RWPE1 (cell line): ENCODE results near the gene TSPY9.
"Not testable (repeated sequence)": the region's sequence is repeated elsewhere in the genome, so short reads cannot be mapped to it uniquely, and the experiment has no call there.

ENCODE experiments used
- CTCF ChIA-PET: fragments of 350-600 bp; sonication (Branson Sonifier 250); formaldehyde crosslinking; extraction: SDS; loops from one replicate; lab custom pipeline; 2021; lab: Yijun Ruan, JAX
- POLR2A ChIA-PET: fragments of 400-600 bp; formaldehyde crosslinking; extraction: SDS; loops from one replicate; lab custom pipeline; 2020; ENCODE audit warnings: antibody characterized with exemption; ENCODE audit not compliant: low non-redundant PET; lab: Yijun Ruan, JAX
- DNase-seq: peaks from one replicate; pipeline ENCODE4 v3.0.0; 2012; ENCODE audit warnings: low spot score
- H3K27ac ChIP-seq: fragments of 450-650 bp; 2 replicates; pipeline ENCODE4 v1.5.1; 2017

TSPY9 gene, protein sequence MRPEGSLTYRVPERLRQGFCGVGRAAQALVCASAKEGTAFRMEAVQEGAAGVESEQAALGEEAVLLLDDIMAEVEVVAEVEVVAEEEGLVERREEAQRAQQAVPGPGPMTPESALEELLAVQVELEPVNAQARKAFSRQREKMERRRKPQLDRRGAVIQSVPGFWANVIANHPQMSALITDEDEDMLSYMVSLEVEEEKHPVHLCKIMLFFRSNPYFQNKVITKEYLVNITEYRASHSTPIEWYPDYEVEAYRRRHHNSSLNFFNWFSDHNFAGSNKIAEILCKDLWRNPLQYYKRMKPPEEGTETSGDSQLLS

DNA sequence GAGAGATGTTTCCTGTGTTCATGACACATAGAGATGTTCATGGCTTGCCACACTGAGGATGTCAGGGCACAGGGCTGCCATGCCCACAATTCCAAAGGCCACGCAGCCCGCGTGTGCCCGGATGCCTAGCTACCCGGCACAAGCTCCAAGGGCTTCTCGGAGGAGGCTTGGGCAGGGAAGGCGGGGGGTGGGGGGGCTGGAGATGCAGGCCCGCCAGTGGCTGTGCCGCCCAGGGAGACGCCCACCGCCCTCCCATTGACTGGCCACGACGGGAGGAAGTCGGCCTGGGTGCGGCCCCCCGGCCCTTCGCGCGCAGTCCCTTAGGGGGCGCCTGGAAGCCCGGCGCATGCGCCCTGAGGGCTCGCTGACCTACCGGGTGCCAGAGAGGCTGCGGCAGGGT lies at the start of gene TSPY9:
Gene TSPY9, plus strand, starts transcription at position 301 of the 400 bp plus-strand sequence. Its CDS starts 46 bp downstream, at position 347.
- POLR2A ChIA-PET, CTCF ChIA-PET, DNase-seq, H3K27ac ChIP-seq: not testable (repeated sequence)

DNA sequence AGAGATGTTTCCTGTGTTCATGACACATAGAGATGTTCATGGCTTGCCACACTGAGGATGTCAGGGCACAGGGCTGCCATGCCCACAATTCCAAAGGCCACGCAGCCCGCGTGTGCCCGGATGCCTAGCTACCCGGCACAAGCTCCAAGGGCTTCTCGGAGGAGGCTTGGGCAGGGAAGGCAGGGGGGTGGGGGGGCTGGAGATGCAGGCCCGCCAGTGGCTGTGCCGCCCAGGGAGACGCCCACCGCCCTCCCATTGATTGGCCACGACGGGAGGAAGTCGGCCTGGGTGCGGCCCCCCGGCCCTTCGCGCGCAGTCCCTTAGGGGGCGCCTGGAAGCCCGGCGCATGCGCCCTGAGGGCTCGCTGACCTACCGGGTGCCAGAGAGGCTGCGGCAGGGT lies 20.4 kb upstream of the TSPY9 start, which contains the start of gene TSPY1:
Gene TSPY1, plus strand, starts transcription at position 301 of the 400 bp plus-strand sequence. Its CDS starts 46 bp downstream, at position 347.
- POLR2A ChIA-PET, CTCF ChIA-PET, H3K27ac ChIP-seq, DNase-seq: not testable (repeated sequence)

DNA sequence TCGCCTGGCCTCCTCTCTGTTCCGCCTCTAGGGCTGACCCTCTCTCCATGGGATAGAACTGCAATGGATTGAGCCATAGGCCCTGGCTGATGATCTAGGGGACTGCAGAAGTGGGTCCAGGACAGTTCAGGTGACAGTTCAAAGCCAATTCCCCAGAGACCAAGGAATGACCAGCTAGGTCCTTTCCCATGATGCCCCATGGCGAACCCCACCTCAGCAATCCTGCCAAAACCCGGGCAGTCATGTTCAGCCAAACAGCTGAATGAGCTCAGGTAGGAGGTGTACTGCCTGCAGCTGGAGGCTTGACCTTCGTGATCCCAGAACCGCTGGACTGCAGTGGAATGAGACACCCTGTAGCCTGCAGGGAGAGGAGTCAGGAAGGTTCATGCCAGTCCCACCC lies 17.3 kb downstream of the TSPY9 start:
- POLR2A ChIA-PET, CTCF ChIA-PET, DNase-seq, H3K27ac ChIP-seq: not testable (repeated sequence)

DNA sequence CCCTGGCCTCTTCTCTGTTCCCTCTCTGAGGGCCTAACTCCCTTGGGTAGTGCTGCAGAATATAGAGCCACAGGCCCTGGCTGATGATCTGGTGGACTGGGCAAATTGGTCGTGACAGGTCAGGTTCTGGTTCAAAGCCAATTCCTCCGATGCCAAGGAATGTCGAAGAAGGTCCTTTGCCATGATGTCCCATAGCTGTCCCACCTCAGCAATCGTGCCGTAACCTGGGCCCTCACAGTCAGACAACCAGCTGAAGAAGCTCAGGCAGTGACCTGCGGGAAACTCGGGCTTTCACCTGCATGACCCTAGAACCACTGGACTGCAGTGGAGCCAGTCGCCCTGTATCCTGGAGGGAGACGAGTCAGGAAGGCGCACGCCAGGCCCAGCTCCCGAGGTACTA lies 29.2 kb downstream of the TSPY9 start:
- POLR2A ChIA-PET, H3K27ac ChIP-seq, CTCF ChIA-PET, DNase-seq: not testable (repeated sequence)

DNA sequence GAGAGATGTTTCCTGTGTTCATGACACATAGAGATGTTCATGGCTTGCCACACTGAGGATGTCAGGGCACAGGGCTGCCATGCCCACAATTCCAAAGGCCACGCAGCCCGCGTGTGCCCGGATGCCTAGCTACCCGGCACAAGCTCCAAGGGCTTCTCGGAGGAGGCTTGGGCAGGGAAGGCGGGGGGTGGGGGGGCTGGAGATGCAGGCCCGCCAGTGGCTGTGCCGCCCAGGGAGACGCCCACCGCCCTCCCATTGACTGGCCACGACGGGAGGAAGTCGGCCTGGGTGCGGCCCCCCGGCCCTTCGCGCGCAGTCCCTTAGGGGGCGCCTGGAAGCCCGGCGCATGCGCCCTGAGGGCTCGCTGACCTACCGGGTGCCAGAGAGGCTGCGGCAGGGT lies 40.5 kb downstream of the TSPY9 start, which contains the start of gene TSPY10:
Gene TSPY10, plus strand, starts transcription at position 301 of the 400 bp plus-strand sequence. Its CDS starts 46 bp downstream, at position 347.
- DNase-seq, H3K27ac ChIP-seq, POLR2A ChIA-PET, CTCF ChIA-PET: not testable (repeated sequence)
